ENCODE data around the gene FDPS.

Gene FDPS

DNA sequence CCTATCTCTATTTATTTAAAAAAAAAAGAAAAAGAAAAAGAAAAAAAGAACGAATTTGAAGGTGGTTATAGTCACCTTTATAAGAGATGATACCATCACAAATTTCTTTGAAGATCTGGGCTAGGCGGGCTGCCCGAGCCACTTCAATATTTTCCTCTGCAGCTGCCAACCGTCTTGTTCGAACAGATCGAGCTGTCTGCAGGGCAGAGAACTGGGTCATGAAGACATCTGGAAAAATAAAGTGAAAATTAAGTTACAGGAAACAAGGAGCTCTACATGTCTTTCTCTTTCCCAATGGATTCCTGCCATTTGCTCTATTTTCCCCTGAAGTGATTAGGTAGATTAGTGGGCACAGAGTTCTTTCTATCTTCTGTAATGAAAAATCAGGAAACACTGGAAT is 44.0 kb downstream of the FDPS start:
- no peak for DNase-seq (ENCODE audit: low read depth in 1 of 2, low spot score in 1 of 2)

DNA sequence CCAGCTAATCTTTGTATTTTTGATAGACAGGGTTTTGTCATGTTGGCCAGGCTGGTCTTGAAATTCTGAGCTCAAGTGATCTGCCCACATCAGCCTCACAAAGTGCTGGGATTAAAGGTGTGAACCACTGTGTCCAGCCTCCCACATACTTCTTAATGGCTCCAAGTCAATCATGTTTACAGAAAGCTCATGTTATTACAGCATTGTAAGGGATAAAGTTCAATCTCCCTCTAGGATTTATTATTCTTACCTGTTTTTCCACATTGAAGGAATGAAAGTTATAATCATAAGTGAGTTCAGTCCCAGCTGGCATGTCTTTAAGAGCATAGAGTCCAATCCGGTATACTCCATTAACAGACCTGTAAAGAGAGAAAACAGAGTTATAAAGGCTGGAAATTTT is 51.4 kb downstream of the FDPS start:
- DNase-seq (ENCODE audit: low read depth in 1 of 2, low spot score in 1 of 2): no peak

Data from activated CD4-positive, alpha-beta T cell treated with anti-CD3 and anti-CD28 coated beads, Interleukin-2, amount 50 U/mL, for 24 hours (primary cell).